ENCODE measurements around the gene BCKDHA.
"Not testable (repeated sequence)": the region's sequence is repeated elsewhere in the genome, so short reads cannot be mapped to it uniquely, and the experiment has no call there.

The BCKDHA gene

DNA sequence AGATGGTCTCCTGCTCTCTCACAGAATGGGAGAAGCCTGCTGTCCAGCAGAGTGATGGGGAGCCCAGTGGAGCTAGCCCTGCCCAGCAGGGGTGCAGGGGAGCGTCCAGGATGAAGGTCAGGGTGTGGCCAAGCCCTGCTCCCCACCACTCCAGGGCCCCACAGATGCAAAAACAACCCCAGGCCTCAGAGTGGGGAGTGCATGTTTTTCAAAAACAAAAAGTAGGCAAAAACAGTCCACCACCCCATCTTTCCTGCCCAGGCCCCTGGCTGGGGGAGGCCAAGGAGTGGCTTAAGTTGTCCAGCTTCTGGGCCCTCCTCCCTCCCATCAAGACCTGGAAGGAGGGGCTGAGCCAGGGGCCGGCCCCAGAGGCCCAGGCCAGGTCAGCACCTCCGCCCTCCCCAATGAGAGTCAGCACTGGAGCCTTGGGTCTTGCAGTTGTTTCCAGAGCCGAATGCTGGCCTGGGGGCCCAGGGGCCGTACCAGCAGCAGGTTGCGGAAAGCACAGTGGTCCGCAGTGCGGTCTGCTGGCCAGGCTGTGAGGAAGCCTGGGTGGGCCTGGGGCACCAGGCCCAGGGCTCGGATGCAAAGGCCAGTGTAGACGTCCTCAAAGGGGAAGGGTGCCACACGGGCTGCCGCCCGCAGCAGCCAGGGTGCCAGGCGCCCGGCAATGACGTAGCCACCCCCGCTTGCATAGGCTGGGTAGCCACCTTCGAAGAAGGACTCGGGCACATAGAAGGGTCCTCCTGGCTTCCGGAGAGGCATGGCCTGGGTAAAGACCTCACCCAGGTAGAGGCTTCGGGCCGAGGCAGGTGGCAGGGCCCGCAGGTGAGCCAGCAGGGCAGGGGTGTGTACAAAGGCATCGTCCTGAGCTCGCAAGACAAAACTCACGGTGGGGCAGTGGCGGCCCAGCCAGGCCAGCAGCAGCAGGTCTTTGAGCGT lies 27.8 kb downstream of the BCKDHA start:
- no peak for DNase-seq (ENCODE audit: low read depth in 2 of 2)

DNA sequence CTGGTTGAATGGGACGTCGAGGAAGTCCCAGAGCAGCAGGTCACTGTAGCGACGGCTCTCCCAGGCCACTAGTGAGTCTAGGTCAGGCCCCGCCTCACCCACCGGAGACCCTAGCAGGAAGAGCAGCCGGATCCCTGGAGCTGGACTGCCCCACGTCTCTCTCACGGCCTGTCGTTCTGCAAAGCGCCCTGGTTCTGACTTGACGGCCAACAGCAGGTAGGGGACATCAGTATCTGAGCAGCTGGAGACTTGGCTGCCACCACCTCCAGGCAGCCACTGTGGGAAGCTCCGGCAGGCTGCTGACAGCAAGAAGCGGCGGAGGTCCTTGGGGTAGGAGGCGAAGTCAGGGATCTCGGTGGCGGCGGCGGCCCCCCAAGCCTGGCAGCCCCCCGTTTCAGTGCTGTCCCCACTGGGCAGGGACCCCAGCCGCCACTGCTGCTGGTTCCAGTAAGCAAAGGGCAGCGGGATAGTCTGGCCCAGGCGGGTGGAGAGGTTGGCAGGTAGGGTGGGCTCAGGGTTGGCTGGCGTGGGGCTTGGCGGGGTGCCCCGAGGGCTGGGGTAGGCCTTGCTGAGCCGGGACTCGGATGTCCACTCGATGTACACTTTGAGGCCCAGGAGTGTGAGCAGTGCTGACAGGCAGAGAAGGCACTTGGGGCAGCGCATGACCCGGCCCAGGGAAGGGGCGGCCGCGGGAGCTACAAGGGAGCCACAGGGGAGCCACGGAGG lies 28.7 kb downstream of the BCKDHA start:
- no peak for DNase-seq (ENCODE audit: low read depth in 2 of 2)

DNA sequence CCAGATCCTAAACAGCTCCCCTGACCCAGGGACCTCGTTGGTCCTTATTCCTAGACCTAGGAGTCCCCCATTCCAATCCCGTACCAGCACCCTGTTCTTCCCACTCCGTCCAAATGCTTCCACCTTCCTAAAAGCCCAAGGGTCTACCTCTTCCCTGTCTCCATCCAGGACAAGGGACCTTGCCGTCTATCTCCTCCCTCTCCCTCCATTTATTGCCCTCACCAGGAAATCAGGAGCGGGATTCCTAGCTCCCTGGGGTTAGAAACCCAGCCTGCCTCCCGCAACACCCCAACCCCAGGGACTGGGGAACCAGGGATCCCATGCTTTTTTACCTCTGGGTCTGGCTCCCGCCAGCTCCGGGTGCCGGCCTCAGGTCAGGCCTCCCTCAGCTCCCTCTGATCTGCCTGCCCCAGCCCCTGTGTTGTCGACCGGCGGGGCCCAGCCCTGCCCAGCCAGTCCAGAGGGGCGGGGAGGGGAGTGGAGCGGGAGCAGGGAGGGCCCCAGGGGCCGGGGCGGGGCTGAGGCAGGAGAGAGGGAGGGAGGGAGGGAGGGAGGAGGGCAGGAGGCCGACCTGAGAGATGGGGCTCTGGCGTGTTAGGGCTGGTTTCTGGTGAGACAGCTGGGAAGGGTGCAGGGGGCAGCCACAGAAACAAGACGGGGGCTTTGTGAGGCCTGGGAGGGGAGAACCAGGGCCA lies 29.5 kb downstream of the BCKDHA start, which contains the start of gene B3GNT8:
B3GNT8 (minus strand) TSS at position 423 of the 695 bp plus-strand sequence. CDS start 596 bp downstream, outside the sequence.
- peak in 1 of 2 donors; percentile 7 for DNase-seq (ENCODE audit: low read depth in 2 of 2)

DNA sequence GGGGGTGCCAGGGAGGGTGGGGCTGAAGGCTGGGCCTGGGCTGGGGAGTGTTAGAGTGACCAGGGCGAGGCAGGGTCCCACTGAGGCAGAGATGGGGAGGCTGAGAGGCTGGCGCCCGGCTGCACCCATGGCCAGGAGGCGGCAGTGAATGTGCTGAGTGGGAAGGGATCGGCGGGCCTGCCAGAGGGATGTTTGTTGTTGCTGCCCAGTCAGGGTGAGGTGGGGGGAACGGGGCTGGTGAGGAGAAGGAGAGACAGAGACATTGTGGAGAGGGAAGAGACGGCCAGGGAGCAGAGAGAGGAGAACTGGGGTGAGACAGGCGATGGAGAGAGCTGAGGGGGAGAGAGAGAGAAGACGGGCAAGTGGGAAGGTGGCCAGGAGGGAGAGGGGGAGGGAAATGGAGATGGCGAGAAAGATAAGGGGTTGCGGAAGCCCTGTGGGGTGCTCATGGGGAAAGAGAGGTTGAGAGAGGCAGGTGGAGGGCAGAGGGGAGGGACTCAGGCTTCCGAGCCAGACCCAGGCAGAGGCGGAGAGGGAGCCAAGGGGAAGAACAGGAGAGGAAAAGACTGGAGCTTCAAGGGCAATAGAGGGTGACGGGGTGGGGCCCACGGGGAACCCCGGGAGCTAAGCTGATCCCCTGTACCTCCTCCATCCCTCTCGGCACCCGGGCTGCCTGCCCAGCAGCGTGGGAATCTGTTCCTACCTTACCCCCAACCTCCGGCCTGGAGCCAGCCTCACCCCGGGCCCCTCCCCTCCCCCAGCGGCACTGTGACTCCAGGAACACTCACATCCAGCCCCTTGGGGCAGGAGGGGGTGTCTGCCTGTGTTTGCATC lies 30.2 kb downstream of the BCKDHA start:
- no peak for DNase-seq (ENCODE audit: low read depth in 2 of 2)

DNA sequence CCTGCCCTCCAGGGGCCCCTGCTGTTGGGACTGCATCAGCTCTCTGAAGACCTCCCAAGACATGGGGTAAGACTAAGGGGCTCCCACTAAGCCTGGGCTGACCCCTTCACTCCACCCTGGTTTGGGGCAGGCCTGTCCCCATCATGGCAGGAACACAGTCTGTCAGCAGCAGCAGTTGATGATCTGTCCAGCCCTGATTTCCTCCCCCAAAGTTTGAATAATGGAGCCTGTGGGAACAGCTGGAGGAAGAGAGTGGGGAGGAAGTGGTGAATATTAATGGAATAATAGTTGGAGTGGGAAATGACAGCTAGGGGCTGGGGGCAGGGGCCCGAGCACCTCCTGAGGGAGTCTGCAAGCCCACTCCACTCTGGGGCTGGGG lies 30.9 kb downstream of the BCKDHA start:
- DNase-seq (ENCODE audit: low read depth in 2 of 2), result no peak

DNA sequence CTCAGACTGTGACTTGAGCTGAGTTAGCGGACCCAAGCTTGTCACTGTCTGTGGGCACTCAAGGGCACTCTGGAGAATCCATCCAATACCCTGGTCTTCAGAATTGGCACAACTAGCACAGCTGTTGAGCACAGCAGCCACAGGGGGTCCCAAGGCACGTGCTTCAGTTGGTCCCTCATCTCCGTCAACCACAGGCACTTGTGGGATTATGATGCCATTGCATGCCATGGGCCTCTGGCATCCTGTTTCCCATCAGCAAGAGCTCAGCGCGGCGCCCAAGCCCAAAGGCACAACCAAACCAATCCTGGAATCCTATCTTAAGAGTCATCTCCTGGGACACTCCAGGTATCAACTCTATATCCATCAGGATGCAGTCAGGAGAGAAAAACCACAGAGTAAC lies 33.3 kb downstream of the BCKDHA start:
- no peak for DNase-seq (ENCODE audit: low read depth in 2 of 2)

DNA sequence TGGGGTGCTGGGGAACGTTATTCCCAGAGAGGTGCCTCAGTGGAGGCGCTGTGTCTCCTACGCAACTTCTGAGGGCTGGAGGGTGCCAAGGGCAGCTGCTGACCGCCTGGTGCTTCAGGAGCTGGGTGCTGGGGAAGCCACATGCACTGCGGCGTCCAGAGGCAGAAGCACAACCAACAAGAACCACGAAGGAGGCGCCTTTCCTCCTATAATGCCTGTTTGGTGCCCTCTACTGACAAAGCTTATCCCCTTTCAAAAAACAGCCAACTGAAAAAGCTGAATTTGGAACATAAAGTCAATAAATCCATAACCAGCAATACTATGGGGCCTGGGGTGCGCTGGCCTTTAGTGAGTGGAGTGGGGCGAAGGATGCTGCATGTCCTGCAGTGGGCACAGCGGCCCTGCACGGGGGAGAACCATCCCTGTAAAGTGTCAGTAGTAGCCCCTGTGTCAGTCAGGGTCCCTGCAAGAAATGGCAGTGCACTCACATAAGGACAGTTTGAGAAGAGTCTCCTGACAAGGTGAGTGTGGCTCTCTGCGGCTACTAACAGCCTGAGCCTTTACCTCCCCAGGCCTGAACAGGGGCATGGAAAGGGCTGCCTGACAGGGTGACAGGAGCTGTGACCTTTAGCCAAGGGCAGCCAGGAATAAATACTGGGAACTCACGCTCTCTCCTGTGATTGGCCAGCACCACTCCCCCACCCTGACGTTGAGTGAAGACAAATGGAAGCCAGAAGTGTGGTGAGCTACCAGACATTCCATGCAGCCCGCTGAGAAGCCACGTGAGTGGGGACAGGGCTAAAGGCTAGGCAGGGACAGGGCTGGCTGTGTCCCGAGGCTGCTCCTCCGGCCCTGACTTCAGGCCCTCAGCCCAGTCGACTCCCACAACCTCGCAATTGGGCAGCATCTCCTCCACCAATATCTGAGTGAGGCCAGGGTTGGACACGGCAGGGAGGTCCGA lies 34.1 kb downstream of the BCKDHA start:
- DNase-seq (ENCODE audit: low read depth in 2 of 2), result no peak

DNA sequence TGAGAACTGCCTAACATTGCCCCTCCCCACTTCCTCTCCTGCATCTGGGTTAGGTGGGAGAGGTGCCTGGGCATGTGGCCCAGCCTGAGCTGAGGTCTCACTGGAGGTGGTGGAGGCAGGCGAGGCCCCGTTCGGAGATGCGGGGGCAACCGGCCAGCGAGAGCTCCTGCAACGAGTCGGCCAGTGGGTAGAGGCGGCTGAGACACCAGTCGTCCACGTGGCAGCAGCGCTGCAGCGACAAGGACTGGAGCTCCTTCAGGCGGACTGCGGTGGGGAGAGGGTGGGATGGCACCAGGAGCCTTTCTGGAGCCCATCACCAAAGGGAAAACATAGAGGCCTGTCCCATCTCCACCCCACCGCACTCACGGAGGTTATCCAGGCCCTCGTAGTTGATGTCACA lies 35.6 kb downstream of the BCKDHA start:
- no peak for DNase-seq (ENCODE audit: low read depth in 2 of 2)

DNA sequence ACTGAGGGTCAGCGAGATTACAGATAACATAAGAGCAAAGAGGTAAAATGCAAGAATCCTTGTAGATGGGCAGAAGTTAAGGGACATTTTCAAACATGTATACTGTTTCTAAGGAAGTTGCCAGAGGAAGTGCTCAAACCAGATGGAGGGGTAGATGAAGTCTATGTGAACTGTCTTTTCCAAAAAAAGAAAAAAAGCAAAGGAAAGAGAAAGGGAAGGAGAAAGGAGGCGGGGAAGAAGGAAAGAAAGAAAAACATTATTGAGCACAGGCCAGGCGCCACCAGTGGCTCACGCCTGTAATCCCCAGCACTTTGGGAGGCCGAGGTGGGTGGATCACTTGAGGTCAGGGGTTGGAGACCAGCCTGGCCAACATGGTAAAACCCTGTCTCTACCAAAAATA lies 36.8 kb downstream of the BCKDHA start:
- DNase-seq (ENCODE audit: low read depth in 2 of 2), result no peak

DNA sequence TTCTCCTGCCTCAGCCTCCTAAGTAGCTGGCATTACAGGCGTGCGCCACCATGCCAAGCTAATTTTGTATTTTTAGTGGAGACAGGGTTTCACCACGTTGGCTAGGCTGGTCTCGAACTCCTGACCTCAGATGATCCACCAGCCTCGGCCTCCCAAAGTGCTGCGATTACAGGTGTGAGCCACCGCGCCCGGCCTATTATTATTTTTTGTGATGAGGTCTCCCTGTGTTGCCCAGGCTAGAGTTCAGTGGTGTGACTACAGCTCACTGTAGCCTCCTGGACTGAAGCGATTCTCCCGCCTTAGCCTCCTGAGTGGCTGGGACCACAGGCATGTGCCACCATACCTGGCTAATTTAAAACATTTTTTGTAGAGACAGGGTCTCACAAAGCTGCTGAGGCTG lies 37.8 kb downstream of the BCKDHA start:
- not testable (repeated sequence) for DNase-seq (ENCODE audit: low read depth in 2 of 2)

DNA sequence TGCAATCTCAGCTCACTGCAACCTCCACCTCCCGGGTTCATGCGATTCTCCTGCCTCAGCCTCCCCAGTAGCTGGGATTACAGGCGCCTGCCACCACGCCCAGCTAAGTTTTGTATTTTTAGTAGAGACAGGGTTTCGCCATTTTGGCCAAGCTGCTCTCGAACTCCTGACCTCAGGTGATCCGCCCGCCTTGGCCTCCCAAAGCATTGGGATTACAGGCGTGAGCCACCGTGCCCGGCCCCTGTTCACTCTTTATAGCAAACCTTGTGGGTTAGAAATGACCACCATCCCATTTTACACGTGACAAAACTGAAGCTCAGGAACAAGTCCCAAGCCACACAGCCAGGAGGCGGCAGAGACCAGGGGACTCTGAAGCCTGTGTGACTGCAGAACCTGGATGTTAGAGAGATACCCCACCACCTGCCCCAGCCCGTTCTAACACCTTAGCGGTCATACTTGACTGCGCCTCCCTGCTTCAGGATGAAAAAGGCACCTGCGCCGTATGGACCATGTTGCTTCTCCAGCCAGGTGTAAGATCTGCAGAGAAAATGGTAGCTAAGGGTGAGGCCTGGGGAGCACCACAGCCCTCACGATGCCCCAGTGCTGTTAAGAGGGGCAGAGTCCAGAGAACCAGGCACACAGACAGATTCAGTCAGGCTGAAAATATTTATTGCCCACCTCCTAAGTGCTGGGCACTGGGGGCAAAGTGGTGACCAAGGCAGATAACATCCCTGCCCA lies 38.5 kb downstream of the BCKDHA start:
- DNase-seq (ENCODE audit: low read depth in 2 of 2), result no peak

DNA sequence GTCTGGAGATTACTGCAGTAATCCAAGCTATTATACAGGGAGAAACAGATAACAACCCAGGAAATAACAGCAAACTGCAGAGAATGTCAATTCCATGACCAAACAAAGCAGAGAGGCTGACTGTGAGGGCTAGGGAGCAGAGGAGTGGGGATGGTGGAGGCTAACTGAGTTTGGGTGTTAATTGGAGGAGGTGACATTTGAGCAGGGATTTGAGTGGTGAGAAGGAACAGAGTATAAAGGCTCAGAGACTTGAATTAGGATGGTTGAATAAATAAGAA lies 39.0 kb downstream of the BCKDHA start:
- DNase-seq (ENCODE audit: low read depth in 2 of 2), result no peak

DNA sequence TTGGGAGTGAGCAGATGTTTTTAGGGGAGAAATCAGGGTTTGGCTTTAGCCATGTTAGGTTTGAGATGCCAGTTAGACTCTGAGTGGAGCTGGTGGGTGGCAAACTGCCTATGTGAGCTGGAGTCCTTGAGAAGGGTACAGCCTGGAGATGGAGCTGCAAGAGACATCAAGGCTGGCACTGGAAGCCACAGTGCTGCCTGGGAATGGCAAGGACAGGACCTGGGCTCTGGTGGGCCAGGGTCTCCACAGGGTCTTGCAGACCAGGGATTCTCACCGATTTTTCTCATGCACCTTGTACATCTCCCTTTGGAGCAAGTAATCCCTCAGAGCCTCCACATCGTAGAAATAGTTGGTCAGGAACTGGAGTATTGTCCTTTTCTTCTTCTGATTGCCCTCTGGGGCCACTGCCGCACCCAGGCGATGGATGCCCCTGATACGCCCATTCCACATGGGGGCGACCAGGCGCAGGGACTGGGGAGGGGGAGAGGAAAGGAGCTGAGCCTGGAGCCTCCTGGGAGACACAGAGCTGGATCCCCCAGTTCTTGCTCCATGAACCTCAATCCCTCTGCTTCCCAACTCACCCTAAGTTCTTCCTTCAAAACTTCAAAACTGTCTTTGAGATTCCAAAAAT lies 40.4 kb downstream of the BCKDHA start:
- no peak for DNase-seq (ENCODE audit: low read depth in 2 of 2)

DNA sequence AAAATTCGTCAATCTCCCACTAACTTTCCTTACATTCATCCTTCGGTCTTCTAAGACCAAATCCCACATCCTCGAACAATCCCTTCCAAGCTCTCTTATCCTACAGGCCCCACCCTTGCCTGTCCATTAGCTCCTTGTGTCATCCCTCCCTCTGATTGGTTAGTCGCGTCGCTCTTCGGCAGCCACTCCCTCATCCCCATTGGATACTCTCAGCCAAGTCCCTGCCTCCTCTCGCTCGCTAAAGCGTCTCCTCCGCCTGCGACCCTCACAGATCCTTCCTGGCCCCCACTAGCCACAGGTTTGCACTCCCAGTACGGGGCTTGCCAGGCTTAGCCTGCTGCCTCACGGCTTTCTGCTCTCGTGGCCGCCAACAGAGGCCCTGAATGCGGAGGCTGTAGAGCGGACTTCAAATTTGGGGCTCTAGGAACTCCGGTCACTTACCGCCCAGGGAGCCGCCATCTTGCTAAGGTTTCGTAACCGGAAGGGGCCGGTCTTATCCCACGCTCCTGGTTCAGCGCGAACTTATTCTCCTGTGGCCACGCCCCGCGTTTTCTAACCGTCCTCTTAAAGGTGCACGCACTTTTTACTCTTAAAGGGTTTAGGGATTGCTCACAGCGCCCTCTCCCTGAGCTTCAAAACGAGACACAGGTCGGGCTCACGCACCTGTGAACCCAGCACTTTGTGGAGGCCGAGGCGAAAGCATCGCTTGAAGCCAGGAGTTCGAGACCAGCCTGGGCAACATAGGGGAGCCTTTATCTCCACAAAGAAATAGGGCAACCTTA lies 42.0 kb downstream of the BCKDHA start, which contains the start of gene DMAC2:
DMAC2 (minus strand) TSS at position 472 of the 782 bp plus-strand sequence; CDS start at position 459, 13 bp downstream.
- peak; percentile 79 to 81 for DNase-seq (ENCODE audit: low read depth in 2 of 2)

DNA sequence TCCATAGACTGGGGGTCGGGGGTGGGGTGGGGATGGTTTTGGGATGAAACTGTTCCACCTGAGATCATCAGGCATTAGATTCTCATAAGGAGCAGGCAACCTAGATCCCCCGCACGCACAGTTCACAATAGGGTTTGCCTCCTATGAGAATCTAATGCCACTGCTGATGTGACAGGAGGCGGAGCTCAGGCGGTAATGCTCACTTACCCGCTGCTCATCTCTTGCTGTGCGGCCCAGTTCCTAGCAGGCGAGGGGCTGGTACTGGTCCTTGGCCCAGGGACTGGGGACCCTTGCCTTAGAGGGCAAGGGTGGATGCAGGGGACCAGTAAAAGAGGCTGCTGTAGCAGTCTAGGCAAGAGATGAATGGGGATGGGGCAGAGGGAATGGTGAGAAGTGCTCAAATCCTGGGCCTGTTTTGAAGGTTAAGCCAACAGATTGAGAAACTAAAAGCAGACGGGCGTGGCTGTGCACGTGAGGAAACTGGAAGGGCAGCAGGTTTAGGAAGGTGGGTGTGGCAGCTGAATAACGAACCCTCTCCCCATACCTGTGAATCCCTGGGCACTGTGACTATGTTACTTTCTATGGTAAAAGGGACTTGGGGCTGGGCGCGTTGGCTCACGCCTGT lies 43.8 kb downstream of the BCKDHA start:
- DNase-seq (ENCODE audit: low read depth in 2 of 2), result no peak

DNA sequence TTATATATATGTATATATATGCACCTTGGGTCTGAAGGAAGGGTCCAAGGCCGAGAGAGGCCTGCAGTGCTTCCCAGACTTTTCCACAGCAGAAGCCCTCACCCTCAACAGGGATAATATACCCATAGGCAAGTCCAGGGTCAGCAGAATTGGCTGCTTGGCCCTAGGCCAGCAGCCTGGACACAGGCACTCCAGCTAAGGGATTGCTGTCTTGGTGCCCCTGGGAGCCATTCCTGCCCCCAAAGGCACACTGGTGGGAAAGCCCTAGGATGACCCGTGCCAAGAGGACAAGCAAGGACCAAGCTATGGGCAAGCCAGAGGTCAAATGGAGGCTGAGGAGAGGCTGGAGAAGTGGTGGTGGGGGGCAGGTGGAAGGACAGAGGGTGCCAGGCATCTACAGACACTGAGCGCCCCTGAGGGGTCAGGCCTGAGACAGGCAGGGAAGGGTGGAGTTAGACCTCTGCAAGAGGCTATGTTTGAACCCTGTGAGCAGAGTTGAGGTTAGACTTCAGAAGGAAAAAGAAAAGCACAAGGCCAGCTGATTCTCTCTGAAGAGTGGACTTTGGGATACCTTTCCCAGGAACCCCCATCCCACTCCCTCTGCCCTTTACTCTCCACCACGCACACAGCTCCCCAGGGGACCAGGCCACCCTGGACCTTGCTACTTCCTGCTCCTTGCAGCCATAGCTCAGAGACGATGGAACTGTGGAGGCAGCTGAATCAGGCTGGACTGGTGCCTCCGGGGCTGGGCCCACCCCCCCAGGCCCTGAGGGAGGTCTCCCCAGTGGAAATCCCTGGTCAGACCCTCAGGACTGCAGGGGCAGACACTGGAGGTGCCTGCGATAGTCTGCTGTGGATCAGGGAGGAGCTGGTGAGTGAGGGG lies 45.1 kb downstream of the BCKDHA start, which contains the start of gene ERICH4:
ERICH4 (plus strand) TSS at position 684 of the 883 bp plus-strand sequence; CDS start at position 698, 14 bp downstream.
- no peak for DNase-seq (ENCODE audit: low read depth in 2 of 2)

Measured in stimulated activated CD4-positive, alpha-beta T cell treated with anti-CD3 and anti-CD28 coated beads, Interleukin-1b, Interleukin-23, amount 100 ng/mL, for 1 hour (primary cell).